Adipose tissue (tissue), 3 donors: ENCODE data around the gene GRIK3. TPM values are rescaled to one million over a fixed set of nuclear protein-coding genes. Genes with fewer than 3 reads are reported as not detected.
"Not testable (repeated sequence)": the region's sequence is repeated elsewhere in the genome, so short reads cannot be mapped to it uniquely, and the experiment has no call there.

Experiments
- H3K27ac ChIP-seq: one replicate; pipeline ENCODE4 v1.5.1; 2013; ENCODE audit warnings: low read depth, low read length
- WGBS, 3 donors: extraction: QIAGEN DNeasy Blood & Tissue Kit; methylation state at CpG; one replicate each; pipeline ENCODE4 v1.1.7; 2013; 5-methylcytosine and 5-hydroxymethylcytosine counted together
- polyA plus RNA-seq, 3 donors: library from polyadenylated mRNA; stranded (reverse); fragments of 200-250 nt; gene quantifications; one replicate each; pipeline ENCODE4 v1.2.3, GENCODE V29; 2013
- donor health status: healthy with polysubstance abuse.
- donor health status: Bipolar disorder and iron deficiency.
- donor health status: healthy.

GRIK3 gene
- under 1 TPM; 0.10 to 0.22 (median 0.12) TPM for polyA plus RNA-seq

- WGBS, 3 donors: 1 to 2% (median 2%) methylated on average over 100 to 128 of the region's 128 CpGs
- H3K27ac ChIP-seq: no peak within 1 kb of the TSS
Measured at GRCh38 chr1:37034121-37035013, at the start of gene GRIK3. TSS of gene GRIK3 (minus strand) at chr1:37034515. CDS start at chr1:37034108, 407 bp downstream.

GRCh38 chr1:37084013-37084412 is 49.7 kb upstream of the GRIK3 start:
- WGBS, 3 donors: 64 to 75% (median 72%) methylated on average over 10 of the region's 10 CpGs
- H3K27ac ChIP-seq: no peak overlapping the region

GRCh38 chr1:37083603-37084002 is 49.3 kb upstream of the GRIK3 start:
- 72 to 89% (median 88%) methylated on average over 12 of the region's 12 CpGs for WGBS, 3 donors
- H3K27ac ChIP-seq: no peak overlapping the region

GRCh38 chr1:37080296-37080986 is 46.1 kb upstream of the GRIK3 start:
- H3K27ac ChIP-seq: not testable (repeated sequence)
- 94 to 96% (median 95%) methylated on average over 13 to 51 of the region's 54 CpGs for WGBS, 3 donors

- H3K27ac ChIP-seq: no peak overlapping the region
- 78 to 82% (median 80%) methylated on average over 2 of the region's 2 CpGs for WGBS, 3 donors
Measured at GRCh38 chr1:37078866-37079265, 44.6 kb upstream of the GRIK3 start.

GRCh38 chr1:37076168-37076567 is 41.9 kb upstream of the GRIK3 start:
- 43 to 68% (median 56%) methylated on average over 2 of the region's 2 CpGs for WGBS, 3 donors

GRCh38 chr1:37073854-37074379 is 39.6 kb upstream of the GRIK3 start:
- 71 to 77% (median 75%) methylated on average over 9 of the region's 9 CpGs for WGBS, 3 donors

More at GRCh38 chr1:37076168-37076567, 41.9 kb upstream of the GRIK3 start:
- H3K27ac ChIP-seq: no peak overlapping the region

GRCh38 chr1:37073152-37073853 is 39.0 kb upstream of the GRIK3 start:
- no peak overlapping the region for H3K27ac ChIP-seq
- WGBS, 3 donors: 58 to 65% (median 62%) methylated on average over 9 of the region's 9 CpGs

More at GRCh38 chr1:37073854-37074379, 39.6 kb upstream of the GRIK3 start:
- no peak overlapping the region for H3K27ac ChIP-seq

GRCh38 chr1:37071829-37072228 is 37.5 kb upstream of the GRIK3 start:
- H3K27ac ChIP-seq: no peak overlapping the region
- 39 to 70% (median 66%) methylated on average over 7 of the region's 7 CpGs for WGBS, 3 donors

- WGBS, 3 donors: 61 to 84% (median 74%) methylated on average over 5 of the region's 5 CpGs
- H3K27ac ChIP-seq: no peak overlapping the region
Measured at GRCh38 chr1:37070126-37070525, 35.8 kb upstream of the GRIK3 start.

GRCh38 chr1:37069406-37069805 is 35.1 kb upstream of the GRIK3 start:
- WGBS, 3 donors: 81 to 83% (median 82%) methylated on average over 4 of the region's 4 CpGs

GRCh38 chr1:37068897-37069296 is 34.6 kb upstream of the GRIK3 start:
- H3K27ac ChIP-seq: no peak overlapping the region
- WGBS, 3 donors: 48 to 55% (median 50%) methylated on average over 9 of the region's 9 CpGs

More at GRCh38 chr1:37069406-37069805, 35.1 kb upstream of the GRIK3 start:
- H3K27ac ChIP-seq: no peak overlapping the region

- 64 to 74% (median 69%) methylated on average over 3 of the region's 3 CpGs for WGBS, 3 donors
- no peak overlapping the region for H3K27ac ChIP-seq
Measured at GRCh38 chr1:37068260-37068659, 33.9 kb upstream of the GRIK3 start.

- no peak overlapping the region for H3K27ac ChIP-seq
- WGBS, 3 donors: 13 to 60% (median 56%) methylated on average over 2 to 4 of the region's 4 CpGs
Measured at GRCh38 chr1:37064039-37064438, 29.7 kb upstream of the GRIK3 start.

GRCh38 chr1:37059346-37059745 is 25.0 kb upstream of the GRIK3 start:
- no peak overlapping the region for H3K27ac ChIP-seq
- 39 to 56% (median 52%) methylated on average over 8 of the region's 8 CpGs for WGBS, 3 donors

GRCh38 chr1:37058424-37058988 is 24.2 kb upstream of the GRIK3 start:
- 67 to 73% (median 67%) methylated on average over 5 of the region's 5 CpGs for WGBS, 3 donors

GRCh38 chr1:37056325-37056724 is 22.0 kb upstream of the GRIK3 start:
- H3K27ac ChIP-seq: no peak overlapping the region
- WGBS, 3 donors: 27 to 41% (median 39%) methylated on average over 6 of the region's 6 CpGs

More at GRCh38 chr1:37058424-37058988, 24.2 kb upstream of the GRIK3 start:
- no peak overlapping the region for H3K27ac ChIP-seq

GRCh38 chr1:37055631-37056030 is 21.3 kb upstream of the GRIK3 start:
- 55 to 57% (median 56%) methylated on average over 3 of the region's 3 CpGs for WGBS, 3 donors
- no peak overlapping the region for H3K27ac ChIP-seq
